Endodermal cell (in vitro differentiated cells): ENCODE measurements around the gene INPP4B. TPM values are rescaled to one million over a fixed set of nuclear protein-coding genes. Genes with fewer than 3 reads are reported as not detected.
A peak's percentile ranks its signal among the peaks of the same experiment; 100 is the strongest.

Experiments used
- DNase-seq: peaks from one replicate; pipeline ENCODE4 v3.0.0-alpha.2; 2017
- H3K27ac ChIP-seq: 2 replicates; pipeline ENCODE4 v1.5.1; 2013; ENCODE audit warnings: mild to moderate bottlenecking, low read depth, low read length, moderate library complexity
- H3K27me3 ChIP-seq: 2 replicates; pipeline ENCODE4 v1.6.1; 2013; ENCODE audit warnings: mild to moderate bottlenecking, low read length, moderate library complexity; ENCODE audit not compliant: insufficient read depth, control insufficient read depth, poor library complexity, severe bottlenecking
- H3K36me3 ChIP-seq: 2 replicates; pipeline ENCODE4 v1.7.0; 2013; ENCODE audit warnings: mild to moderate bottlenecking, low read length, moderate library complexity; ENCODE audit not compliant: control insufficient read depth, insufficient read depth
- H3K4me1 ChIP-seq: one replicate; pipeline ENCODE4 v1.7.0; 2013; ENCODE audit warnings: low read length; ENCODE audit not compliant: control insufficient read depth, insufficient read depth
- H3K4me3 ChIP-seq: 2 replicates; pipeline ENCODE4 v1.5.1; 2013; ENCODE audit warnings: mild to moderate bottlenecking, low read length, moderate library complexity
- H3K9ac ChIP-seq: 2 replicates; pipeline ENCODE4 v1.6.1; 2013; ENCODE audit warnings: mild to moderate bottlenecking, low read length, moderate library complexity; ENCODE audit not compliant: poor library complexity, severe bottlenecking; ENCODE audit errors: extremely low read depth
- H3K9me3 ChIP-seq: 2 replicates; pipeline ENCODE4 v1.6.1; 2013; ENCODE audit warnings: mild to moderate bottlenecking, low read length, moderate library complexity; ENCODE audit not compliant: control insufficient read depth
- H3K27ac Mint-ChIP-seq: 2 replicates; pipeline ENCODE4 v1.8.0; 2020; ENCODE audit warnings: mixed read lengths
- H3K27me3 Mint-ChIP-seq: 2 replicates; pipeline ENCODE4 v1.8.0; 2021; ENCODE audit warnings: mild to moderate bottlenecking, mixed read lengths; ENCODE audit not compliant: insufficient read depth
- H3K36me3 Mint-ChIP-seq: 2 replicates; pipeline ENCODE4 v1.8.0; 2020; ENCODE audit warnings: low read depth, mixed read lengths
- H3K4me1 Mint-ChIP-seq: 2 replicates; pipeline ENCODE4 v1.8.0; 2020; ENCODE audit warnings: mixed read lengths
- H3K4me3 Mint-ChIP-seq: 2 replicates; pipeline ENCODE4 v1.8.0; 2020; ENCODE audit warnings: mild to moderate bottlenecking, moderate library complexity, mixed read lengths
- H3K9me3 Mint-ChIP-seq: 2 replicates; pipeline ENCODE4 v1.8.0; 2020; ENCODE audit warnings: mild to moderate bottlenecking, mixed read lengths
- CTCF ChIP-seq: fragments of 200-600 bp; sonication (generic); conservative IDR thresholded peaks from 2 replicates; pipeline ENCODE4 v1.5.0; 2021; ENCODE audit warnings: antibody characterized with exemption, mild to moderate bottlenecking
- WGBS, 2 experiments: methylation state at CpG; one replicate each; pipeline versions ENCODE4 v1.1.5 to v1.1.7; 2013; ENCODE audit warnings: missing lambda C conversion rate in 2 of 2, mixed read lengths in 1 of 2; ENCODE audit not compliant: insufficient coverage in 1 of 2, insufficient read length in 1 of 2; 5-methylcytosine and 5-hydroxymethylcytosine counted together
- total RNA-seq, 2 donors: library from RNA; stranded (reverse); fragmentation: NEBNext Ultra II Directional in 1 of 2; extraction: Animal tissue kit (Norgen Biotek cat#: 25700) in 1 of 2; gene quantifications; 2 replicates in 1 of 2; 3 replicates in 1 of 2; pipeline ENCODE4 v1.2.1, GENCODE V29; 2021

Gene INPP4B
- total RNA-seq, 2 donors from 2014 or later = 0.64 to 0.66 TPM

- Mint-ChIP-seq H3K9me3 (no peaks in the 10 kb centered on the region), H3K4me3 (no peak overlapping the region), H3K27ac (no peak overlapping the region), H3K36me3 (no peaks in the 10 kb centered on the region), H3K4me1 (peaks cover 5% of the 10 kb centered on the region), H3K27me3 (no peaks in the 10 kb centered on the region)
- WGBS, 2 experiments = 80 to 98% methylated on average over 1 to 2 of the region's 2 CpGs
- H3K27ac ChIP-seq = no peak overlapping the region
- DNase-seq = no peak
- H3K9me3 ChIP-seq = no peaks in the 10 kb centered on the region
- no peak overlapping the region for H3K9ac ChIP-seq
- H3K4me1 ChIP-seq = no peaks in the 10 kb centered on the region
- H3K4me3 ChIP-seq = no peak overlapping the region
- no peak for TF ChIP-seq CTCF
- no peaks in the 10 kb centered on the region for H3K27me3 ChIP-seq
- H3K36me3 ChIP-seq = no peaks in the 10 kb centered on the region
Measured at GRCh38 chr4:142463206-142463605, 382.9 kb downstream of the INPP4B start.

DNA sequence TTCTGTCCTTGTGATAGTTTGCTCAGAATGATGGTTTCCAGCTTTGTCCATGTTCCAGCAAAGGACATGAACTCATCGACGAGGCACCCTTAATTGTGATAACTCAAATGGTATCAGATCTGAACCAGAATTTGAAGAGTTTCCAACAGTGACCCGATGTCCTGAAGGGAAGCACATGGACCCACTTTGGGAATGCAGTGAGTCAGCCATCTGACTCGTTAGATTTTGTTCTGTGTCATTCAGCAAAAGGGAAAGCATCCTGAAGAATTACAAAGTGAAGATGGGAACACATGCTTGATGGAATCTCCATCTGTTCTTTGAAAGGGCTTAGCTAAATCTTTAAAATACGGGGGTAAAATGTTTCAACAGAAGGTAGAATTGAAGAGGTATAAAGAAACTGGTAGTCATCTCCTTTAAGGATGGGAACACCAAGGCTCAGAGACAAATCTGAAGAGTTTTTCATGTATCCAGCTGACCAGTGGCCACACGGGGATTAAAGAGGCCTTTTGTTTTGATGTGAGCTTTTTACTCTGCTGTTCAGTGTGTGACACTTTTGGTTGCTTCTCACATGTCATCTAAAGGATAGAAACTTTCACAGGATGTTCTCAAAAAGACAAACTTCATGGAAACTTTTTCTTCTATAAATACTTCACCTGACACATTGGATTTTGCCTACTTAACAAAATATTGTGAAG, 393.8 kb downstream of the INPP4B start:
- Histone ChIP-seq H3K4me1 (no peaks in the 10 kb centered on the region), H3K27me3 (no peaks in the 10 kb centered on the region), H3K9me3 (no peaks in the 10 kb centered on the region), H3K27ac (no peak overlapping the region), H3K9ac (no peak overlapping the region), H3K36me3 (no peaks in the 10 kb centered on the region), H3K4me3 (no peak overlapping the region)
- Mint-ChIP-seq H3K27ac (no peak overlapping the region), H3K4me1 (peaks cover 12% of the 10 kb centered on the region), H3K4me3 (no peak overlapping the region), H3K36me3 (no peaks in the 10 kb centered on the region), H3K27me3 (peaks cover 4% of the 10 kb centered on the region), H3K9me3 (no peaks in the 10 kb centered on the region)
- TF ChIP-seq CTCF = no peak
- DNase-seq = no peak
- 83 to 87% methylated on average over 6 of the region's 6 CpGs for WGBS, 2 experiments

- TF ChIP-seq CTCF = no peak
Measured at GRCh38 chr4:142449771-142450373, 396.2 kb downstream of the INPP4B start.

More at GRCh38 chr4:142449771-142450373, 396.2 kb downstream of the INPP4B start:
- Mint-ChIP-seq H3K36me3 (no peaks in the 10 kb centered on the region), H3K27me3 (peaks cover 4% of the 10 kb centered on the region), H3K27ac (peak overlapping the region; percentile 62), H3K4me1 (peaks cover 15% of the 10 kb centered on the region), H3K4me3 (no peak overlapping the region), H3K9me3 (no peaks in the 10 kb centered on the region)
- 95 to 100% methylated on average over 2 of the region's 2 CpGs for WGBS, 2 experiments
- Histone ChIP-seq H3K27ac (no peak overlapping the region), H3K36me3 (no peaks in the 10 kb centered on the region), H3K9me3 (no peaks in the 10 kb centered on the region), H3K27me3 (no peaks in the 10 kb centered on the region), H3K4me3 (no peak overlapping the region), H3K4me1 (no peaks in the 10 kb centered on the region), H3K9ac (no peak overlapping the region)
- DNase-seq = no peak
